IMR-90 (cell line): ENCODE data around the gene SSX2IP.

Experiments used
- BHLHE40 ChIP-seq: fragments of 150-350 bp; IDR thresholded peaks from 2 replicates; pipeline ENCODE4 v1.6.1; 2016; ENCODE audit warnings: mild to moderate bottlenecking, low read depth, low read length
- CEBPB ChIP-seq: IDR thresholded peaks from 2 replicates; pipeline ENCODE4 v1.6.1; 2012; ENCODE audit warnings: low read depth, low read length, improper control_type of control experiment
- CHD1 ChIP-seq: IDR thresholded peaks from 2 replicates; pipeline ENCODE4 v1.6.1; 2012; ENCODE audit warnings: low read depth, low read length, improper control_type of control experiment
- MAZ ChIP-seq: IDR thresholded peaks from 2 replicates; pipeline ENCODE4 v1.6.1; 2012; ENCODE audit warnings: low read depth, mild to moderate bottlenecking, low read length, improper control_type of control experiment, moderate library complexity, borderline replicate concordance
- MXI1 ChIP-seq: IDR thresholded peaks from 2 replicates; pipeline ENCODE4 v1.6.1; 2012; ENCODE audit warnings: low read depth, mild to moderate bottlenecking, low read length, moderate library complexity, borderline replicate concordance
- POLR2A ChIP-seq: IDR thresholded peaks from 2 replicates; pipeline ENCODE4 v1.6.1; 2012; ENCODE audit warnings: mild to moderate bottlenecking, low read depth, low read length
- RAD21 ChIP-seq: IDR thresholded peaks from 2 replicates; pipeline ENCODE4 v1.6.1; 2012; ENCODE audit warnings: low read length, improper control_type of control experiment
- RCOR1 ChIP-seq: IDR thresholded peaks from 2 replicates; pipeline ENCODE4 v1.6.1; 2012; ENCODE audit warnings: mild to moderate bottlenecking, low read length, improper control_type of control experiment; ENCODE audit not compliant: insufficient replicate concordance
- RFX5 ChIP-seq: IDR thresholded peaks from 2 replicates; pipeline ENCODE4 v1.8.0; 2012; ENCODE audit warnings: low read depth, mild to moderate bottlenecking, low read length, moderate library complexity
- TF ChIP-seq, protein P1 (sequence below): conservative IDR thresholded peaks from 2 replicates; pipeline ENCODE4 v1.5.1; 2012; ENCODE audit warnings: mild to moderate bottlenecking, low read depth, low read length, improper control_type of control experiment

GRCh38 chr1:84621553-84621952 lies 68.7 kb downstream of the SSX2IP start:
- TF ChIP-seq, protein P1, sequence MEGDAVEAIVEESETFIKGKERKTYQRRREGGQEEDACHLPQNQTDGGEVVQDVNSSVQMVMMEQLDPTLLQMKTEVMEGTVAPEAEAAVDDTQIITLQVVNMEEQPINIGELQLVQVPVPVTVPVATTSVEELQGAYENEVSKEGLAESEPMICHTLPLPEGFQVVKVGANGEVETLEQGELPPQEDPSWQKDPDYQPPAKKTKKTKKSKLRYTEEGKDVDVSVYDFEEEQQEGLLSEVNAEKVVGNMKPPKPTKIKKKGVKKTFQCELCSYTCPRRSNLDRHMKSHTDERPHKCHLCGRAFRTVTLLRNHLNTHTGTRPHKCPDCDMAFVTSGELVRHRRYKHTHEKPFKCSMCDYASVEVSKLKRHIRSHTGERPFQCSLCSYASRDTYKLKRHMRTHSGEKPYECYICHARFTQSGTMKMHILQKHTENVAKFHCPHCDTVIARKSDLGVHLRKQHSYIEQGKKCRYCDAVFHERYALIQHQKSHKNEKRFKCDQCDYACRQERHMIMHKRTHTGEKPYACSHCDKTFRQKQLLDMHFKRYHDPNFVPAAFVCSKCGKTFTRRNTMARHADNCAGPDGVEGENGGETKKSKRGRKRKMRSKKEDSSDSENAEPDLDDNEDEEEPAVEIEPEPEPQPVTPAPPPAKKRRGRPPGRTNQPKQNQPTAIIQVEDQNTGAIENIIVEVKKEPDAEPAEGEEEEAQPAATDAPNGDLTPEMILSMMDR = no peak
- TF ChIP-seq RFX5 (no peak), POLR2A (no peak), MXI1 (no peak), RCOR1 (no peak), RAD21 (no peak), BHLHE40 (no peak), CHD1 (no peak), CEBPB (no peak), MAZ (no peak)
